ENCODE data around the gene FAM168A. TPM values are rescaled to one million over a fixed set of nuclear protein-coding genes. Genes with fewer than 3 reads are reported as not detected.
A peak's percentile ranks its signal among the peaks of the same experiment; 100 is the strongest.

FAM168A gene
- total RNA-seq, 1 experiment from 2014 or later, result 30.4 TPM

- Mint-ChIP-seq H3K36me3 (ENCODE audit: insufficient read depth, unreplicated experiment) (peaks cover 32% of the 10 kb centered on the region), H3K4me1 (ENCODE audit: low read depth, unreplicated experiment) (peaks cover 23% of the 10 kb centered on the region), H3K27ac (ENCODE audit: unreplicated experiment) (no peak overlapping the region), H3K9me3 (ENCODE audit: low read depth, unreplicated experiment) (no peaks in the 10 kb centered on the region), H3K27me3 (ENCODE audit: unreplicated experiment) (no peaks in the 10 kb centered on the region), H3K4me3 (ENCODE audit: low read depth, unreplicated experiment) (no peak overlapping the region)
- no peak for TF ChIP-seq CTCF (IDR thresholded peaks at IDR 0.05; ENCODE audit: unreplicated experiment)
- intact Hi-C loops (cut with micrococcal nuclease; ENCODE audit: unreplicated experiment), result no loop called here
- no peak for DNase-seq
- CTCF ChIA-PET, result no interaction called here
- no TSS peak for BruUV-seq (replicated peaks)
These were observed 218.6 kb downstream of the FAM168A start for GRCh38 chr11:73379189-73379880.

GRCh38 chr11:73376803-73377629, 220.9 kb downstream of the FAM168A start:
- H3K36me3 Mint-ChIP-seq (ENCODE audit: insufficient read depth, unreplicated experiment), result peaks cover 32% of the 10 kb centered on the region

GRCh38 chr11:73376160-73376802, 221.6 kb downstream of the FAM168A start, which contains the start of gene RELT:
Gene RELT (plus strand): TSS chr11:73376399. CDS start chr11:73389137, 12,738 bp downstream.
- no peaks in the 10 kb centered on the region for H3K9me3 Mint-ChIP-seq (ENCODE audit: low read depth, unreplicated experiment)
- H3K36me3 Mint-ChIP-seq (ENCODE audit: insufficient read depth, unreplicated experiment), result peaks cover 32% of the 10 kb centered on the region
- peak within 1 kb of the TSS; percentile 65 for H3K27ac Mint-ChIP-seq (ENCODE audit: unreplicated experiment)
- TF ChIP-seq CTCF (IDR thresholded peaks at IDR 0.05; ENCODE audit: unreplicated experiment), result peak; percentile 81
- peak; percentile 96 for DNase-seq
- no peaks in the 10 kb centered on the region for H3K27me3 Mint-ChIP-seq (ENCODE audit: unreplicated experiment)
- CTCF ChIA-PET, result interaction anchor here (0.6 kb wide), 1 partner anchor 905 kb away, joined by 3 read pairs; no protein-coding TSS in a partner anchor
- H3K4me1 Mint-ChIP-seq (ENCODE audit: low read depth, unreplicated experiment), result peaks cover 9% of the 10 kb centered on the region
- peak within 1 kb of the TSS; percentile 97 for H3K4me3 Mint-ChIP-seq (ENCODE audit: low read depth, unreplicated experiment)
- BruUV-seq (replicated peaks), result no TSS peak
- intact Hi-C loops (cut with micrococcal nuclease; ENCODE audit: unreplicated experiment), result no loop called here

More at GRCh38 chr11:73376803-73377629, 220.9 kb downstream of the FAM168A start:
- DNase-seq, result peak; percentile 54
- H3K27me3 Mint-ChIP-seq (ENCODE audit: unreplicated experiment), result no peaks in the 10 kb centered on the region
- H3K9me3 Mint-ChIP-seq (ENCODE audit: low read depth, unreplicated experiment), result no peaks in the 10 kb centered on the region
- CTCF ChIA-PET, result interaction anchor here (0.6 to 0.8 kb wide), 2 partner anchors 906 to 1152 kb away, joined by 3 to 4 read pairs; partner anchors contain the start of gene INPPL1
- intact Hi-C loops (cut with micrococcal nuclease; ENCODE audit: unreplicated experiment), result no loop called here
- H3K4me3 Mint-ChIP-seq (ENCODE audit: low read depth, unreplicated experiment), result peak overlapping the region; percentile 97
- H3K4me1 Mint-ChIP-seq (ENCODE audit: low read depth, unreplicated experiment), result peaks cover 9% of the 10 kb centered on the region
- TF ChIP-seq CTCF (IDR thresholded peaks at IDR 0.05; ENCODE audit: unreplicated experiment), result no peak
- BruUV-seq (replicated peaks), result no TSS peak
- H3K27ac Mint-ChIP-seq (ENCODE audit: unreplicated experiment), result peak overlapping the region; percentile 65

GRCh38 chr11:73375830-73376159, 222.1 kb downstream of the FAM168A start:
- H3K27me3 Mint-ChIP-seq (ENCODE audit: unreplicated experiment), result no peaks in the 10 kb centered on the region
- CTCF ChIA-PET, result no interaction called here
- intact Hi-C loops (cut with micrococcal nuclease; ENCODE audit: unreplicated experiment), result no loop called here
- H3K9me3 Mint-ChIP-seq (ENCODE audit: low read depth, unreplicated experiment), result no peaks in the 10 kb centered on the region
- BruUV-seq (replicated peaks), result no TSS peak
- peak overlapping the region; percentile 97 for H3K4me3 Mint-ChIP-seq (ENCODE audit: low read depth, unreplicated experiment)
- peaks cover 9% of the 10 kb centered on the region for H3K4me1 Mint-ChIP-seq (ENCODE audit: low read depth, unreplicated experiment)
- H3K36me3 Mint-ChIP-seq (ENCODE audit: insufficient read depth, unreplicated experiment), result peaks cover 28% of the 10 kb centered on the region
- no peak for DNase-seq
- H3K27ac Mint-ChIP-seq (ENCODE audit: unreplicated experiment), result peak overlapping the region; percentile 61
- no peak for TF ChIP-seq CTCF (IDR thresholded peaks at IDR 0.05; ENCODE audit: unreplicated experiment)

All from Calu3 (cell line).